ENCODE data around the gene PSMG3.

Gene PSMG3

GRCh38 chr7:1543826-1544177 is 26.0 kb downstream of the PSMG3 start:
- Histone ChIP-seq H3K4me1 (ENCODE audit: insufficient read depth, low read length) (no peaks in the 10 kb centered on the region), H3K9me3 (ENCODE audit: control insufficient read depth, insufficient read depth, low read length) (no peaks in the 10 kb centered on the region), H3K36me3 (ENCODE audit: insufficient read depth, low read length) (no peaks in the 10 kb centered on the region), H3K9ac (ENCODE audit: low read depth, low read length) (no peak overlapping the region)

GRCh38 chr7:1542841-1543747 is 26.7 kb downstream of the PSMG3 start:
- Histone ChIP-seq H3K9ac (ENCODE audit: low read depth, low read length) (no peak overlapping the region), H3K36me3 (ENCODE audit: insufficient read depth, low read length) (no peaks in the 10 kb centered on the region), H3K4me1 (ENCODE audit: insufficient read depth, low read length) (no peaks in the 10 kb centered on the region), H3K9me3 (ENCODE audit: control insufficient read depth, insufficient read depth, low read length) (no peaks in the 10 kb centered on the region)

- peaks cover 7% of the 10 kb centered on the region; the same call in 1 of the 2 replicates for H3K4me1 ChIP-seq (ENCODE audit: insufficient read depth, low read length)
These were observed 27.5 kb downstream of the PSMG3 start for GRCh38 chr7:1542329-1542728.

GRCh38 chr7:1541431-1542162 is 28.2 kb downstream of the PSMG3 start:
- no peak overlapping the region for H3K9ac ChIP-seq (ENCODE audit: low read depth, low read length)
- no peaks in the 10 kb centered on the region for H3K36me3 ChIP-seq (ENCODE audit: insufficient read depth, low read length)
- peaks cover 12% of the 10 kb centered on the region for H3K4me1 ChIP-seq (ENCODE audit: insufficient read depth, low read length)
- no peaks in the 10 kb centered on the region for H3K9me3 ChIP-seq (ENCODE audit: control insufficient read depth, insufficient read depth, low read length)

More at GRCh38 chr7:1542329-1542728, 27.5 kb downstream of the PSMG3 start:
- Histone ChIP-seq H3K36me3 (ENCODE audit: insufficient read depth, low read length) (no peaks in the 10 kb centered on the region), H3K9ac (ENCODE audit: low read depth, low read length) (no peak overlapping the region), H3K9me3 (ENCODE audit: control insufficient read depth, insufficient read depth, low read length) (no peaks in the 10 kb centered on the region)

- no peak overlapping the region for H3K9ac ChIP-seq (ENCODE audit: low read depth, low read length)
- H3K9me3 ChIP-seq (ENCODE audit: control insufficient read depth, insufficient read depth, low read length), result no peaks in the 10 kb centered on the region
- no peaks in the 10 kb centered on the region; the same call in 1 of the 2 replicates for H3K36me3 ChIP-seq (ENCODE audit: insufficient read depth, low read length)
- H3K4me1 ChIP-seq (ENCODE audit: insufficient read depth, low read length), result peaks cover 20% of the 10 kb centered on the region
These were observed 29.0 kb downstream of the PSMG3 start for GRCh38 chr7:1540776-1541271.

GRCh38 chr7:1539882-1540775 is 29.7 kb downstream of the PSMG3 start:
- Histone ChIP-seq H3K36me3 (ENCODE audit: insufficient read depth, low read length) (no peaks in the 10 kb centered on the region; the same call in 1 of the 2 replicates), H3K9me3 (ENCODE audit: control insufficient read depth, insufficient read depth, low read length) (no peaks in the 10 kb centered on the region), H3K9ac (ENCODE audit: low read depth, low read length) (no peak overlapping the region), H3K4me1 (ENCODE audit: insufficient read depth, low read length) (peaks cover 23% of the 10 kb centered on the region)

- H3K4me1 ChIP-seq (ENCODE audit: insufficient read depth, low read length), result peaks cover 26% of the 10 kb centered on the region
- H3K9me3 ChIP-seq (ENCODE audit: control insufficient read depth, insufficient read depth, low read length), result no peaks in the 10 kb centered on the region
- no peaks in the 10 kb centered on the region; the same call in 1 of the 2 replicates for H3K36me3 ChIP-seq (ENCODE audit: insufficient read depth, low read length)
- H3K9ac ChIP-seq (ENCODE audit: low read depth, low read length), result no peak overlapping the region
These were observed 30.5 kb downstream of the PSMG3 start for GRCh38 chr7:1539181-1539881.

- H3K9me3 ChIP-seq (ENCODE audit: control insufficient read depth, insufficient read depth, low read length), result no peaks in the 10 kb centered on the region
- no peaks in the 10 kb centered on the region; the same call in 1 of the 2 replicates for H3K36me3 ChIP-seq (ENCODE audit: insufficient read depth, low read length)
- H3K4me1 ChIP-seq (ENCODE audit: insufficient read depth, low read length), result peaks cover 27% of the 10 kb centered on the region
- no peak overlapping the region for H3K9ac ChIP-seq (ENCODE audit: low read depth, low read length)
These were observed 31.2 kb downstream of the PSMG3 start for GRCh38 chr7:1538544-1539180.

GRCh38 chr7:1537535-1538412 is 32.1 kb downstream of the PSMG3 start:
- Histone ChIP-seq H3K36me3 (ENCODE audit: insufficient read depth, low read length) (no peaks in the 10 kb centered on the region; the same call in 1 of the 2 replicates), H3K9ac (ENCODE audit: low read depth, low read length) (no peak overlapping the region; the same call in 1 of the 2 replicates), H3K4me1 (ENCODE audit: insufficient read depth, low read length) (peaks cover 33% of the 10 kb centered on the region), H3K9me3 (ENCODE audit: control insufficient read depth, insufficient read depth, low read length) (no peaks in the 10 kb centered on the region)

- Histone ChIP-seq H3K9ac (ENCODE audit: low read depth, low read length) (peak overlapping the region; percentile 40), H3K9me3 (ENCODE audit: control insufficient read depth, insufficient read depth, low read length) (no peaks in the 10 kb centered on the region), H3K4me1 (ENCODE audit: insufficient read depth, low read length) (peaks cover 39% of the 10 kb centered on the region), H3K36me3 (ENCODE audit: insufficient read depth, low read length) (no peaks in the 10 kb centered on the region; the same call in 1 of the 2 replicates)
These were observed 32.9 kb downstream of the PSMG3 start for GRCh38 chr7:1536743-1537534.

GRCh38 chr7:1536455-1536742 is 33.4 kb downstream of the PSMG3 start:
- H3K4me1 ChIP-seq (ENCODE audit: insufficient read depth, low read length), result peaks cover 45% of the 10 kb centered on the region
- H3K9me3 ChIP-seq (ENCODE audit: control insufficient read depth, insufficient read depth, low read length), result no peaks in the 10 kb centered on the region
- no peak overlapping the region for H3K9ac ChIP-seq (ENCODE audit: low read depth, low read length)
- H3K36me3 ChIP-seq (ENCODE audit: insufficient read depth, low read length), result no peaks in the 10 kb centered on the region; the same call in 1 of the 2 replicates
